Suprapubic skin (tissue), 3 donors: ENCODE measurements around the gene MGAT3.

ENCODE experiments used
- CTCF ChIP-seq, 2 donors: fragments of 200-600 bp in 1 of 2; fragments of 450-650 bp in 1 of 2; sonication (generic) in 1 of 2; IDR thresholded peaks; one replicate each; pipeline ENCODE4 v1.5.1; 2016 to 2019; ENCODE audit warnings: antibody characterized with exemption in 2 of 2, mild to moderate bottlenecking in 1 of 2, moderate library complexity in 1 of 2
- POLR2AphosphoS5 ChIP-seq, 3 donors: sonication (generic); formaldehyde crosslinking; IDR thresholded peaks; one replicate each; pipeline ENCODE4 v1.6.1; 2017; ENCODE audit warnings: antibody characterized with exemption in 3 of 3

GRCh38 chr22:39408173-39408572 is 48.6 kb upstream of the MGAT3 start:
- TF ChIP-seq CTCF (IDR thresholded peaks at IDR 0.05) (no peak), POLR2AphosphoS5 (IDR thresholded peaks at IDR 0.05) (no peak)
